ENCODE measurements around the gene MFSD2B. TPM values are rescaled to one million over a fixed set of nuclear protein-coding genes. Genes with fewer than 3 reads are reported as not detected.
"Not testable (repeated sequence)": the region's sequence is repeated elsewhere in the genome, so short reads cannot be mapped to it uniquely, and the experiment has no call there.

MFSD2B gene, protein sequence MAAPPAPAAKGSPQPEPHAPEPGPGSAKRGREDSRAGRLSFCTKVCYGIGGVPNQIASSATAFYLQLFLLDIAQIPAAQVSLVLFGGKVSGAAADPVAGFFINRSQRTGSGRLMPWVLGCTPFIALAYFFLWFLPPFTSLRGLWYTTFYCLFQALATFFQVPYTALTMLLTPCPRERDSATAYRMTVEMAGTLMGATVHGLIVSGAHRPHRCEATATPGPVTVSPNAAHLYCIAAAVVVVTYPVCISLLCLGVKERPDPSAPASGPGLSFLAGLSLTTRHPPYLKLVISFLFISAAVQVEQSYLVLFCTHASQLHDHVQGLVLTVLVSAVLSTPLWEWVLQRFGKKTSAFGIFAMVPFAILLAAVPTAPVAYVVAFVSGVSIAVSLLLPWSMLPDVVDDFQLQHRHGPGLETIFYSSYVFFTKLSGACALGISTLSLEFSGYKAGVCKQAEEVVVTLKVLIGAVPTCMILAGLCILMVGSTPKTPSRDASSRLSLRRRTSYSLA
- 0.16 TPM in 1 of 2 replicates, not detected in the other for total RNA-seq
- 0.08 TPM for polyA plus RNA-seq (2012)

- no peak for DNase-seq (ENCODE audit: low read depth)
These were observed at the start of gene MFSD2B for GRCh38 chr2:24009680-24010476. Gene MFSD2B (plus strand): TSS chr2:24010085. CDS start chr2:24010097, 12 bp downstream.

DNA sequence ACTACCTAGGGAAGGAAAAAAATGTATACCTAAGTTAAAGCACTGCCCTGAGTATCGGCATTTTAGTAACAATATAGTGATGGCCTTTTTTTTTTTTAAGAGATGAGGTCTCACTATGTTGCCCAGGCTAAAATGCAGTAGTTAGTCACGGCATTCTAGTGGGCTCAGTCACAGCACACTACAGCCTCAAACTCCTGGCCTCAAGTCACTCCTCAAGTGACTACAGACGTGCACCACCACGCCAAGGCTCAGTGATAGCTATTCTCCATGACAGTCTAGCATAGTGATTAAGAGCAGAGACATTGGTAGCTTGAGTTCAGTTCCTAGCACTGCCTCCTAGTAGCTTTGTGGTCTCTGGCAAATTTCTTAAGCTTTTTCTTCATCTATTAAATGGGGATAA lies 42.0 kb upstream of the MFSD2B start:
- no peak for DNase-seq (ENCODE audit: low read depth)

DNA sequence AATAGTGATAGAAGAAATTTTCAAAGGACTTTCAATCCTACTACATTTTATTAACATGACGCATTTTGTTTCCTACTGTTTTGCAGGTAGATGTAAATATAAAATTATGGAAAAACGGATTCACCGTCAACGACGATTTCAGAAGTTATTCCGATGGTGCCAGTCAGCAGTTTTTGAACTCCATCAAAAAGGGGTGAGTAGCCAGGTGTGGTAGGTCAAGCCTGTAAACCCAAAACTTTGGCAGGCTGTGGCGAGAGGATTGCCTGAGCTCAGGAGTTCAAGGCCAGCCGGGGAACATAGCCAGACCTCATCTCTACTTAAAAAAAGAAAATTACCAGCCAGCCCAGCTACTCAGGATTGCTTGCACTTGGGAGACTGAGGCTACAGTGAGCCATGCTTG lies 33.0 kb upstream of the MFSD2B start:
- DNase-seq (ENCODE audit: low read depth) = no peak

DNA sequence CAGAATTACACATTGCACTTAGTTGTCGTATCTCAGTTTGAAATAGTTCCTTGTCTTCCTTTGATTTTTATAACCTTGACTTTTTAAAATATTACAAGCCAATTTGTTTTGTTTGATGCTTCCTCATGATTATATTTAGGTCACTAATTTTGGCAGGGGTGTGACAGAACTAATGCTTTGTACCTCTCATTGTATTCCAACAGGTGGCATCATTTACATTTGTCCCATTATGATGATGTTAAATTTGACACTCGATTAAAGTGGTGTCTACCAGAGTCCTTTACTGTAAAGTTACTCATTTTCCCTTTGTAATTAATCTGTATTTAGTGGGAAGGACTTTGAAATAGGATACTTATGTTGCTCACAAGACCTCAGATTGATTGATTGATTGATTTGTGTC lies 21.5 kb upstream of the MFSD2B start:
- peak; percentile 32 for DNase-seq (ENCODE audit: low read depth)

DNA sequence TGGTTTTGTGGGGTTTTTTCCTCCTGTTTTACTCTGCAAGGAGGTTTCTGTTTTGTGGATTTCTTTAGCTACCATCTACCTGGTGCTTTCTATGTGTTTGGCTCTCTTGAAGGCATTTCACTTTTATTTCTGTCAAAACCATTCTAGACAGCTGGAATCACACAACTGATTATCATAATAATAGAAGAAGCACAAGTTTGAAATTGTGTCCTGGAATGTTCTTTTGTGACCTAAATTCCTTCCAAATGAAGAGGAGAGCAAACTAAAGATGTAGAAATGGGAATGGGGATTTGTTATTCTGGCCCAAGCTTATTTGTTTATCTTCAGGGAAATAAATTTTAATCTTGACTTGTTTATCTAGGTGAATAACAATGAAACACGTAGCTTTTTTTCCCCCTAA lies 17.0 kb upstream of the MFSD2B start:
- DNase-seq (ENCODE audit: low read depth) = no peak

DNA sequence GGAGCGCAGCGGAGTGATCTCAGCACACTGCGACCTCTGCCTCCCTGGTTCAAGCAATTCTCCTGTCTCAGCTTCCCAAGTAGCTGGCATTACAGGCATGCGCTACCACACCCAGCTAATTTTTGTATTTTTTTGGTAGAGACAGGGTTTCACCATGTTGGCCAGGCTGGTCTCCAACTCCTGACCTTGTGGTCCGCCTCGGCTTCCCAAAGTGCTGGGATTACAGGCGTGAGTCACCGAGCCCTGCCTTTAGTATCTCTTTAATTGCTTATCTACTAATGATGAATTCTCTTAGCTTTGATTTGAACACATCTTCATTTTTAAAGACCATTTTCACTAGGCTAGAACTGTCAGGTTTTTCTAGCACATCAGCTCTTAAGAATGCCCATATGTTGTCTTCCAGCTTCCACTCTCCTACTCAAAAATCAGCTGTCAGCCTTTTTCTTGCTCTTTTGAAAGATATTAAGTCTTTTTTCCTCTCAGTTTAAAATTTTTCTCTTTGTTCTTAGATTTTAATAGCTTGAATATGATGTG lies 16.1 kb upstream of the MFSD2B start:
- DNase-seq (ENCODE audit: low read depth) = peak; percentile 30

DNA sequence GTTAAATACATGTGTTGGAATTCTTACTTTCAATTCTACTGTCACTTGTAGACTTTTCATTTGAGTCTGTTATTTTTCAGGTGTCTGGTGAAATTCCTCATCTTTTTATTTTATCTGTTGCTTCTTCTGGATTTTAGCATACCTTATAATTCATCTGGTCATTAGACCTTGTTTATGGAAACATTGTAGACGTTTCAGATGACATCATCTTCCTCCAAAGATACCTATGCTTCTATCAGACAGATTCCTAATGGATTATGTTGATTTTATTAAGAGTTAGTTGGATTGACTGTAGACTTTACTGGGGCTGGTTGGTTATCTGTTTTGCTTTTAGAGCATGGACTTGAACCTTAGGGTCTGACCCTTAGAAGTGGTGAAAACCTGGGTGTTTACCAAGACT lies 15.3 kb upstream of the MFSD2B start:
- DNase-seq (ENCODE audit: low read depth) = no peak

DNA sequence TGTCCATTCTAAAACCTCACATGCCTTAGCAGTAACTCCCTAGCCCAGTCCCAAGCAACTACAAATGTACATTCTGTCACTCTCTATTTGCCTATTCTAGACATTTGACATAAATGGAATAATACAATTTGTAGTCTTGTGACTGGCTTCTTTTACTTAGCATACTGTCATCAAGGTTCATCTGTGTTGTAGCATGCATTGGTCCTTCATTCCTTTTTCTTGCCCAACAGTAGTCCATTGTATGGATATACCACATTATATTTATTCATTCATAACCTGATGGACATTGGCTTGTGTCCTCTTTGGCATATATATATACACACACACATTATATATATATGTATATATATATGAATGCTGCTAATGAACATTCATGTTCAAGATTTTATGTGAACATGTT lies 2.2 kb upstream of the MFSD2B start:
- no peak for DNase-seq (ENCODE audit: low read depth)

GRCh38 chr2:24008672-24009366 lies 1.1 kb upstream of the MFSD2B start:
- no peak for DNase-seq (ENCODE audit: low read depth)

GRCh38 chr2:24009367-24009679 lies 562 bp upstream of the MFSD2B start:
- DNase-seq (ENCODE audit: low read depth) = no peak

- no peak for DNase-seq (ENCODE audit: low read depth)
These were observed 778 bp downstream of the MFSD2B start for GRCh38 chr2:24010477-24011249.

- DNase-seq (ENCODE audit: low read depth) = no peak
These were observed 1.6 kb downstream of the MFSD2B start for GRCh38 chr2:24011250-24012104.

DNA sequence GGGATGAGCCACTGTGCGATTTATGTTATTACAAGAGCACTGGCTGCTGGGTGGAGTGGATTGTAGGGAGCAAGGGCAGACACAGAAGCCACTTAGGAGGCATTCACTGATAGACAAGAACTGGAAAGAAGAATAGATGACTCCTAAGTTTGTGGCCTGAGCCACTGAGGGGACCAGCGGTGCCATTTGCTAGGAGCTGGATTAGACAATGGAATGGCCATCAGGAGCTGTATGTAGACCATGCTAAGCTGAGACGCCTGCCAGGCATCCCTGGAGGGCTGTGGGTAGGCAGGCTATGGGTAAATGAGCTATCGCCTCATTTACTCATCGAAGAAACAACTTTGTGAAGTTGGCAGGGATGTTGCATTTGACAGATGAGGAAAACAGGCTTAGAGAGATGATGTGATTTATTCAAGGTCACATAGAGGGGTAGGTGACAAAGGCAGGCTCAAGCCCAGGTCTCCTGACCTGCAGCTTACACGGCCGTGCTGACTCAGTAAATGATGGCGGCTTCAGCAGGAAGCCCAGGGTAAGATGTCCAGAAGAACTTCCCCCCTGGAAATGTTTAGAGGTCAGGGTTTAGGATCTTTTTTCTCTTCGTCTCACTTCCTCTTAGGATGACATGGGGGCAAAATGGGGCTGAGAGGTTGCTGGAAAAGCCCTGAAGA lies 2.8 kb downstream of the MFSD2B start:
- DNase-seq (ENCODE audit: low read depth) = no peak

DNA sequence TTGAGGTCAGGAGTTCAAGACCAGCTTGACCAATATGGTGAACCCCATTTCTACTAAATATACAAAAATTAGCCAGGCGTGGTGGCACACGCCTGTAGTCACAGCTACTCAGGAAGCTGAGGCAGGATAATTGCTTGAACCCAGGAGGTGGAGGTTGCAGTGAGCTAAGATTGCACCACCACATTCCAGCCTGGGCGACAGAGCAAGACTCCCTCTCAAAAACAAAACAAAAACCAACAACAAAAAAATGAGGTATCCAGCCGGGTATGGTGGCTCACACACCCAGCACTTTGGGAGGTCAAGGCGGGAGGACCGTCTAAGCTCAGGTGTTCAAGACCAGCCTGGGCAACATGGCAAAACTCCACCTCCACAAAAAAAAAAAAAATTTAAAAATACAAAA lies 5.0 kb downstream of the MFSD2B start:
- DNase-seq (ENCODE audit: low read depth) = not testable (repeated sequence)

GRCh38 chr2:24015562-24016375 lies 5.9 kb downstream of the MFSD2B start:
- DNase-seq (ENCODE audit: low read depth) = no peak

- DNase-seq (ENCODE audit: low read depth) = no peak
These were observed 6.5 kb downstream of the MFSD2B start for GRCh38 chr2:24016376-24016761.

DNA sequence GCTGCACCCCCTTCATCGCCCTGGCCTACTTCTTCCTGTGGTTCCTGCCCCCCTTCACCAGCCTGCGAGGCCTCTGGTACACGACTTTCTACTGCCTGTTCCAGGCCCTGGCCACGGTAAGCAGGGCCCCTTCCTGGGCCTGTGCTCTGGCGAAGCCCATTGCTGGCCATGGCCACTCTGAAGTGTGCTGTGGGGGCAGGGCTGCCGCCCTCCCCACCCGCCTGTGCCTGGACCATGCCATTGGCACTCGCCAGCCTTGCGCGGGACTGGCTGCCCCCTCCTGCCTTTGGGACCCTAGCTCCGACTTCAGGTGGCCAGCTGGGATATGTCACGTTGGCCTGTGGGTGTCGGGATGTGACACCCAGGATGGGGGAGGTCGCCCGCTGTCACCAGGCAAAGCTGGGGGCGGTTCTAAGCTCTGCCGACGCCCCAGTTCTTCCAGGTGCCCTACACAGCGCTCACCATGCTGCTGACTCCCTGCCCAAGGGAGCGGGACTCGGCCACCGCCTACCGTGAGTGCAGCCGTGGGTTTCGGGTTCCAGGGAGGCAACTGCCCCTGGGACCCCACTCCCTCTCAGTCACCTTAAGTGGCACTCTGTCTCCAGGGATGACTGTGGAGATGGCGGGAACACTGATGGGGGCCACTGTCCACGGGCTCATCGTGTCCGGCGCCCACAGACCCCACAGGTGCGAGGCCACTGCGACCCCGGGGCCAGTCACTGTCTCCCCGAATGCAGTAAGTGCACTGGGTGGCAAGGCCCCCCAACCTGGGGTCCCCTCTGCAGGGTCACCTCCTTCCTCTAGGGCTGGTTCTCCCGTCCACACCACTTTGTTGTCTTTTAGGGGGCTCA lies 7.2 kb downstream of the MFSD2B start:
- no peak for DNase-seq (ENCODE audit: low read depth)

Measured in myocyte (in vitro differentiated cells).